Measurements from ENCODE around the gene ASPM.

DNA sequence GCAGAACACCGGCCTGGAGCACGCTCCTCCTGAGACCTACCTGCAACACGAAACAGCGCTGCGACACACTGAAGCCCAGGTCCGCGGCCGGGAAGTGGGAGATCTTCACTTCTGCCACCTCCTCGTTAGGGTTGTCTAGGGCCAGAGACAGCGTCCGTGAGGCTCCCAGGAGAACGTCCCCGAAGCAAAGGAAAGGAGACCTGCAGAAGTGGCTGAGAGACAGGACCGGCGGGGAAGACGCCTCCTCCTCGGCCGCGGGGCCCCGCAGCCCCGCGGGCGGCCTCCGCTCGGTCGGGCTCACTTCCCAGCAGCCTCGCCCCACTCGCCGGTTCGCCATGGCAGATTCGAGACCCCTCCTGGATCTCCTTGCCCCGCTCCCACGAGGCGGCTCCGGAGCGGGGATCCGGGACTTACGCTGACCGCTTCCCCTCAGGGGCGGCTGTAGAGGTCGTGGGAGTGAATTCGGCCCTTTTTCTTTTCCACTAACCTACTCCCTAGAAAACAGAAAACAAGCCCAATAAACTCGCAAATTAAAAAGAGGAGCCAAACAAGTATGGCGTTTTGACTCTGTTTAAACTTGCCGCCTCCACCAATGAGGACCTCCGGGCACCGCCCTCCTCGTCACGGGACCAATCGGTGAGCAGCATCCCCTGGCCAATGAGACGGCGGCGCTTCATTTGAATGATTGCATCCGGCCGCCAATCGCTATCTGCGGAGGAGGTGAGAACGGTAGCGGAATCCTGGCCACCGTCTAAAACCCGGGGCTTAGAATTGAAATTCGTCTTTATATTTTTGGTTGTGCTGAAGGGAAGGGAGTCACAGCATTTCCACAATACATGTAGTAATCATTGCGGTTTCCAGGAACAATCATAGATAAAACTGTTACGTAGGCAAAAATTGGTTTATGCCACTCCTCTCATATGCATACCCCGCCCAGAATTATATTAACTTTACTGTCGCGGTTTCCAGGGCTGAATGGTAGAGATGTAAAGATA, at the start of gene ASPM:
- TF ChIP-seq, protein P1, sequence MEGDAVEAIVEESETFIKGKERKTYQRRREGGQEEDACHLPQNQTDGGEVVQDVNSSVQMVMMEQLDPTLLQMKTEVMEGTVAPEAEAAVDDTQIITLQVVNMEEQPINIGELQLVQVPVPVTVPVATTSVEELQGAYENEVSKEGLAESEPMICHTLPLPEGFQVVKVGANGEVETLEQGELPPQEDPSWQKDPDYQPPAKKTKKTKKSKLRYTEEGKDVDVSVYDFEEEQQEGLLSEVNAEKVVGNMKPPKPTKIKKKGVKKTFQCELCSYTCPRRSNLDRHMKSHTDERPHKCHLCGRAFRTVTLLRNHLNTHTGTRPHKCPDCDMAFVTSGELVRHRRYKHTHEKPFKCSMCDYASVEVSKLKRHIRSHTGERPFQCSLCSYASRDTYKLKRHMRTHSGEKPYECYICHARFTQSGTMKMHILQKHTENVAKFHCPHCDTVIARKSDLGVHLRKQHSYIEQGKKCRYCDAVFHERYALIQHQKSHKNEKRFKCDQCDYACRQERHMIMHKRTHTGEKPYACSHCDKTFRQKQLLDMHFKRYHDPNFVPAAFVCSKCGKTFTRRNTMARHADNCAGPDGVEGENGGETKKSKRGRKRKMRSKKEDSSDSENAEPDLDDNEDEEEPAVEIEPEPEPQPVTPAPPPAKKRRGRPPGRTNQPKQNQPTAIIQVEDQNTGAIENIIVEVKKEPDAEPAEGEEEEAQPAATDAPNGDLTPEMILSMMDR (IDR thresholded peaks at IDR 0.05), result no peak
- no peak for TF ChIP-seq EZH2phosphoT487 (IDR thresholded peaks at IDR 0.05)
